Measurements from ENCODE around the gene CREB3L2. TPM values are rescaled to one million over a fixed set of nuclear protein-coding genes. Genes with fewer than 3 reads are reported as not detected.

Gene CREB3L2
- total and polyA plus RNA-seq, 5 experiments from 2014 or later, result 5.2 to 12.8 (median 9.0) TPM

DNA sequence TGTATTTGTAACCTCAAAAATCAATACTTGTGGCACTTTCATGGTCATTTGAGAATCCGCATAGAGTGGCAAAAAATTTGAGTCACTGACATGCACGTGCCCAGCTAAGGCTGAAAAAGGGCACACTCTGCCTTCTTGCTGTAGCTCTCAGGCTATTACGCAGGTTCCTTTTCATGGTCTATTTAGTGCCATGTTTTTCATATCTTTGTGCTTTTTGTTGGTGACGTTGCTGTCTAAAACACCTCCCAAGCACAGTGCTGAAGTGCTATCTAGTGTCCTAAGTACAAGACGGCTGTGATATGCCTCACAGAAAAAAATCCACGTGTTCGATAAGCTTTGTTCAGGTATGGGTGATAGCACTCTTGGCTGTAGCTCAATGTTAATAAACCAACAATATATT, 50.9 kb downstream of the CREB3L2 start:
- H3K4me1 Mint-ChIP-seq, result peaks cover 0 to 12% (median 7%) of the 10 kb centered on the region in 4 donors
- H3K9me3 Mint-ChIP-seq, result no peaks in the 10 kb centered on the region
- no peak overlapping the region for H3K4me3 Mint-ChIP-seq
- DNase-seq, result no peak
- peaks cover 0 to 2% (median 0%) of the 10 kb centered on the region in 3 donors for H3K36me3 Mint-ChIP-seq
- POLR2A ChIA-PET, result no interaction called here
- no peak overlapping the region for H3K27ac Mint-ChIP-seq
- ATAC-seq, result no peak
- no peaks in the 10 kb centered on the region for H3K27me3 Mint-ChIP-seq

DNA sequence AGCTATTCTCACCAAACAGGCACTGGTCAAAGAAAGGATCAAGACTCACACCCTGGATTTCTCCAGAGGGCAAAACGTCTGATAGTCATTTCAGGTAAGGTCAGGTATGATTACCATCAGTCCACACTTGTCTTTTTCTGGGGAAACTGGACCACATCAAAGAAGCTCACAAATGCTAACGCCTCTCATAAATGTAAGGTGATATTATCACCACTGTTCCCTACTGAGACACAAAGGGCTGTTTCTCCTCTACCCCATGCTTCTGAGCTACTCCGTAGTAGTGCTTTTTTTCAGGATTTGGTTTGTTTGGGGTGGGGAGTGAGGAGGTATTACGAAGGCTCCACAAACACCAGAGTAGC, 51.6 kb downstream of the CREB3L2 start:
- Mint-ChIP-seq H3K9me3 (no peaks in the 10 kb centered on the region), H3K4me1 (peaks cover 0 to 12% (median 7%) of the 10 kb centered on the region in 4 donors), H3K27me3 (no peaks in the 10 kb centered on the region), H3K4me3 (no peak overlapping the region), H3K36me3 (peaks cover 0 to 2% (median 0%) of the 10 kb centered on the region in 3 donors), H3K27ac (no peak overlapping the region)
- DNase-seq (no peak), ATAC-seq (no peak)
- POLR2A ChIA-PET, result no interaction called here

DNA sequence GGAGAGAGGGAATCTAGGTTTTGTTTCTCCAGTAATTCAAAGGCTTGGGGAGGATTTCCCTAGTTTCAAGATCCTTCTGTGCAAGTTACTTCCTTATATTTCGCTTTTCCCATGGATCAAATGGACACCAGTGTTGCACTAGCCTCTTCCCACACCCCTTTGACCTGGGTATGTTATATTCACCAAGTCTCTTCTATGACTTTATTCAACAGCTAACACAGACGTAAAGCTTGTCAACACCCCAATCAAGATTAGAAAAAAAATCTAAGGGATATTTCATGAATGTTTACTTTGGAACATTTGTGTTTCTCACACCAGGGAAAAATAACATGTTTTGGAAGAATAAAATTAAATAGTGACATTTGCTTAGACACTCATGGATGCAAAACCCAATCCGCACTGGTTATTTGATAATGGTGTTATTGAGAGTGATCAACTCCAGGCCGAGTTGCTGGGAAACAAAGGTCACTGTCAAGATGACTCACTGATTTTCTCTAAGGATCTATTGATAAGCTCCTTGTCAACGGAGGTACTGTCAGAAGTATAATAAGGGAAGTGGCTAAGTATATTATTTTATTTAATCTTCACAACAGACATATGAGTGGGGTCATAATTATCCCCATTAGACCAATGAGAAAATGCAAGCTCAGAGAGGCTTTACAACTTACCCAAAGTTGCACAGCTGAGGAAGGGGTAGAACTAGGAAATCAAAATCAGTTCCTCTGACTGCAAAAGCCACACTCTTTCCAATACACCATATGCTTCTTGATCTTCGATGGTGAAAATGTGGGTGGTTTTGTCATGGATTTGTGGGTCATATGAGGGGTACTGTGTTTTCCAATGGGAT, 52.2 kb downstream of the CREB3L2 start:
- DNase-seq (no peak), ATAC-seq (no peak)
- H3K4me1 Mint-ChIP-seq, result peaks cover 0 to 12% (median 7%) of the 10 kb centered on the region in 4 donors
- H3K27ac Mint-ChIP-seq, result no peak overlapping the region
- peaks cover 0 to 2% (median 0%) of the 10 kb centered on the region in 3 donors for H3K36me3 Mint-ChIP-seq
- no peaks in the 10 kb centered on the region for H3K27me3 Mint-ChIP-seq
- H3K9me3 Mint-ChIP-seq, result no peaks in the 10 kb centered on the region
- no peak overlapping the region for H3K4me3 Mint-ChIP-seq
- POLR2A ChIA-PET, result no interaction called here

DNA sequence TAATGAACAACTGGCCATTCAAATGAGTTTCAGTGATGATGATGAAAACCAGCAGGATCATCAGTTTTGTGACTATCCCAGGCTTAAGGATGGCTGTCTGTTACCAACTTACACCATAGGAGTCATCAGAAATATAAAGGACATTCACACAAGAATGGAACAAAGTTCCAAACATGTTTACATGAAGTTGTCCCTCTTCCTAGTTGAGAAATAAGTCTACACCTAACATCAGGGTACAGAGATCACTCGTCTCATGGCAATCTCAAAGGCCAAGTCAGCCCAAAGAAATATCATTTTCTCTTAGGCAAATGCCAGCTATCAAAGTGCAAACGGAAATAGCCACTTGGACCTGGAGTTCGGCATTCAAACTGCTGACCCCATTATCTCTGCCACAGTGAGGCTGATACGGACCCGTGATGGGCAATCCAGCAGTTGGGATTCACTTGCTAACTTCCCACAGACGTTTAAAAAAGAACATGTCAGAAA, 53.0 kb downstream of the CREB3L2 start:
- Mint-ChIP-seq H3K4me1 (peaks cover 0 to 12% (median 7%) of the 10 kb centered on the region in 4 donors), H3K27ac (no peak overlapping the region), H3K36me3 (peaks cover 0 to 2% (median 0%) of the 10 kb centered on the region in 3 donors), H3K4me3 (no peak overlapping the region), H3K27me3 (no peaks in the 10 kb centered on the region), H3K9me3 (no peaks in the 10 kb centered on the region)
- DNase-seq (no peak), ATAC-seq (no peak)
- POLR2A ChIA-PET, result no interaction called here

DNA sequence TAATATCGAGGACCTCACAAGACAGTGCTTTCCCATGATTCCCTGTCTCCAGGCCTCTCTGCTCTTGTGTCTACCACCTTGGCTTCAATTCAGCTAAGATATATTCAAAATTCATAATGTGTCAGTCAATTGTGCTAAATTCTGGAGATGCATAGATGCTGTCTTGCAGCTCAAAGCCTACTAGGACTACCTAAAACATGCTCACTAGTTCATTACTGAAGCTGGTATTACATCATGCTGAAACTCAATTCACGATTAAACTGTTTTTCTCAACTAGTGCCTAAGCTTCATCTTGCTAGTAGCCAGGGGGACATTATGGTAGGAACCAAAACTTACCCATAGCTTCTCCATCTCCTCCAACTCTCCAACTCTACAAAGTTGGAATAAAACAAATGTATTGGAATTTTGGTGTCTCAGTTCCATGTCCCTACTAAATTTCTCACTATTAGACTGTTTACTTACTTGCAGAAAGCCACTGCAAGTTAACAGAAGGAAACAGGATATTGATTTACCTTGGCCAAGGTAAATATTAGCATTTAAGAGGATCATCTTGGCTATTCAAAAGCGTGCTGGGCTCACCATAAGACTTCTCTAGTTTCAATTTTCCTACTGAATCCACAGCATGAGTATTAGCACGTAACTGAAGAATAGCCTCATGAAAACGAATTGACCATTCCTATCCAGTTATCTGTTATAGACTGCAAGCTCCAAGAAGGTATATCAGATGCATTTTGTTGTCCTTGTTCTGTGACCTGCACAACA, 53.6 kb downstream of the CREB3L2 start:
- ATAC-seq, result no peak
- DNase-seq, result no peak
- Mint-ChIP-seq H3K27me3 (no peaks in the 10 kb centered on the region), H3K27ac (no peak overlapping the region), H3K9me3 (no peaks in the 10 kb centered on the region), H3K4me3 (no peak overlapping the region), H3K36me3 (peaks cover 0 to 2% (median 0%) of the 10 kb centered on the region in 3 donors), H3K4me1 (peaks cover 0 to 9% (median 6%) of the 10 kb centered on the region in 4 donors)
- POLR2A ChIA-PET, result no interaction called here

DNA sequence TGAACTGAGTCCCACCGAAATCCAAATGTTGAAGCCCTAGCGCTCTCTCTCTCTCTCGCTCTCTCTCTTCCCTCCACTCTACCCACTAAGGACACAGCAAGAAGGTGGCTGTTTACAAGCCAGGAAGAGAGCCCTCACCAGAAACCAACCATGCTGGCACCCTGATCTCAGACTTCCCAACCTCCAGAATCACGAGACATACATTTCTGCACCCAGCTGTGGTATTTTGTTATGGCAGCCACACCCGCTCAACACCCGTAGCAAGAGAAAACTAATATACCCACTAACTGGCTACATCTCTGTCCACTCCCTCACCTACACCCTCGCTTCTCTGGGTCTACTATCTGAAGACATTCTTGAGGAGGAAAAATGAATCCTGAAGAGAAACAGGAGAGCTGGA, 54.8 kb downstream of the CREB3L2 start:
- Mint-ChIP-seq H3K27me3 (no peaks in the 10 kb centered on the region), H3K9me3 (no peaks in the 10 kb centered on the region), H3K36me3 (peaks cover 0 to 2% (median 0%) of the 10 kb centered on the region in 3 donors), H3K4me3 (no peak overlapping the region), H3K27ac (no peak overlapping the region), H3K4me1 (peaks cover 0 to 6% (median 6%) of the 10 kb centered on the region in 4 donors)
- POLR2A ChIA-PET, result no interaction called here
- DNase-seq, result no peak
- ATAC-seq, result no peak

DNA sequence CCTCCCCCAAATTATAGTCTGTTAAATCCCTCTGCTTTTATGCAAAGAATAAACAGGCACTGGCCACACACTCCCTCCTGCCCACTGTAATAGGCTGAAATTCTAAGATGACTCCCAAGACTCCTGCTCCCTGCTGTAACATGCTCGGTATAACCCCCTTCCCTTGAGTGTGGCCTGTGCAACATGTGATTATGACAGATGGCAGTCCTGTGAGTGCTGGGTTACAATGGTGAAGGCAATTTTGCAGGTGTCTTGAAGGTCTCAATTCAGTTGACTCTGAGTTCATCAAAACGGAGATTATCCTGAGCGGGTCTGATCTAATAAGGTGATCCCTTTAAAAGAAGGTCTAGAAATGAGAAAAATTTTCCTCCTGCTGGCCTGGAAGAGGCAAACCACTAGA, 55.9 kb downstream of the CREB3L2 start:
- POLR2A ChIA-PET, result interaction anchor here (0.7 kb wide), 1 partner anchor 13 kb away, joined by 3 read pairs; no protein-coding TSS in a partner anchor
- Mint-ChIP-seq H3K27ac (peak overlapping the region in 1 of 10 donors; percentile 46), H3K9me3 (no peaks in the 10 kb centered on the region), H3K36me3 (peaks cover 0 to 2% (median 0%) of the 10 kb centered on the region in 3 donors), H3K27me3 (no peaks in the 10 kb centered on the region), H3K4me3 (no peak overlapping the region), H3K4me1 (peaks cover 0 to 6% (median 6%) of the 10 kb centered on the region in 4 donors)
- ATAC-seq (no peak), DNase-seq (no peak)

DNA sequence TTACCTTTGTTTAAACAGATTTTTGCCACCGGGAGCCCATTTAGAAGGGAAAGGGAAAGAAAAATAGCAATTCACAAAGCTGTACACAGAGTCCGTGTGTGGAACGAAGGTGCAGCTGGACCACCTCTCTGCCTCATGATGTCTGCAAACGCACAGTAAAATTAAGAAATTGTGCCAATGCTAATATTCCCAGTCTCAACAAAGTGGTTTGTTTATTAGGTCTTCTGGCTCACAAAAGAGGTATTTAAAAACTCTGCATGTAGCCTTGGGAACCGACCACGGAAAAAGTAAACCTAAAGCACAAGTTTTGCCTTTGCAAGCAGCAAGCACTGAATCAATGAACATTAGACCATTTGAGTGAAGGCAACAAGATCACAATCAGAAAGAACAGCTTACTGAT, 57.7 kb downstream of the CREB3L2 start:
- Mint-ChIP-seq H3K27me3 (no peaks in the 10 kb centered on the region), H3K4me3 (no peak overlapping the region), H3K9me3 (no peaks in the 10 kb centered on the region), H3K27ac (peak overlapping the region in 1 of 10 donors; percentile 64), H3K4me1 (peaks cover 0 to 5% (median 1%) of the 10 kb centered on the region in 4 donors), H3K36me3 (peaks cover 0 to 2% (median 0%) of the 10 kb centered on the region in 3 donors)
- POLR2A ChIA-PET, result no interaction called here
- ATAC-seq (no peak), DNase-seq (no peak)

DNA sequence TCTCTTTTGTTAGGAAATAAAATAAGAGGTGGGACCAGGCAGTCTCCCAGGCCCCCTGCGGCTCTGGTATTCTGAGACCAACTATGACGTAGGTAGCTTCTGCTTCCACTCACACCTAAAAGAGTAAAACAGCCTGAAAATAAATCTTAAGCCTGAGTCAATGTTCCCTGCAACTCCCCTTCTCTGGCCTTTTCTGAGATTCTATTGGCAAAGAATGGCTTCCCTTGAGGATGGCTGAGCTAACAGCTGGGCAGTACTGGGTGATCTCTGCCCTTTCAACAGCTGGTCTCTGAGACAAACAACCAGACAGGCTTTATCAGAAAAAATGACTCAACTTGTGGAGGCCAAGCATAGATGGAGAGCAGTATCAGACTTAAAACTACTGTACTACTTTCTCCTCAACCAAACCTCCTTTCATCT, 58.7 kb downstream of the CREB3L2 start:
- H3K4me3 Mint-ChIP-seq, result no peak overlapping the region
- no peak for ATAC-seq
- H3K9me3 Mint-ChIP-seq, result no peaks in the 10 kb centered on the region
- H3K4me1 Mint-ChIP-seq, result peaks cover 0 to 5% (median 1%) of the 10 kb centered on the region in 4 donors
- no peak overlapping the region for H3K27ac Mint-ChIP-seq
- H3K36me3 Mint-ChIP-seq, result peaks cover 0 to 2% (median 0%) of the 10 kb centered on the region in 3 donors
- DNase-seq, result no peak
- H3K27me3 Mint-ChIP-seq, result no peaks in the 10 kb centered on the region
- POLR2A ChIA-PET, result no interaction called here

DNA sequence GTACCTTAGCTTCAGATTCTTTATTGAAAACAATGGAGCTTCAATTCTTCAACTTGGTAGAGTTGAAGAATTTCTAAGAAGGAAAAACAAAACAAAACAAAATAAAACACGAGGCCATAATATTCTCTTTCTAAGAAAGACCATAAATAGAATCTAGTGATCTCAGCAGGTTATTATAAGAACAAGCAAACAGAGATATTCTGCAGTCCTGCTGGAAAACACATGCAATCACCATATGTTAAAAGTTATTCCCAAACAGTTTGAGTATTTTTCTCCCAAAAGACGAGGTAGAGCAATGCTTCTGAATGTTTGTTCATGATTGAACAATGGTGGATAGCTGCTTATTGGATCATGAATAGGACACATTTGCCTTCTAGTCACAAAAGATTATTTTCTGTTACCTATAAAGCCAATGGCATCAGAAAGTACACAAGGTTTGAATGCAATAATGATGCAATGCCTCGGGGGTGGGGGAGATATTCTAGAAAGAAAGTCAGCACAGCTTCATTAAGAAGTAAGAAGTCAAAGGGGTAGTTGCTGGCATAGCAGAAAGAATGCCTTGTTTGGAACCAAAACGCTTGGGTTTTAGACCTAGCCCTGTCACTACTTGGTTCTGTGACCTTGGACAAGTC, 59.3 kb downstream of the CREB3L2 start:
- no peaks in the 10 kb centered on the region for H3K9me3 Mint-ChIP-seq
- no peaks in the 10 kb centered on the region for H3K27me3 Mint-ChIP-seq
- peaks cover 0 to 5% (median 1%) of the 10 kb centered on the region in 4 donors for H3K4me1 Mint-ChIP-seq
- POLR2A ChIA-PET, result no interaction called here
- no peak for ATAC-seq
- H3K27ac Mint-ChIP-seq, result peak overlapping the region in 2 of 10 donors; percentile 19 to 46
- no peak for DNase-seq
- peaks cover 0 to 2% (median 0%) of the 10 kb centered on the region in 3 donors for H3K36me3 Mint-ChIP-seq
- no peak overlapping the region for H3K4me3 Mint-ChIP-seq

DNA sequence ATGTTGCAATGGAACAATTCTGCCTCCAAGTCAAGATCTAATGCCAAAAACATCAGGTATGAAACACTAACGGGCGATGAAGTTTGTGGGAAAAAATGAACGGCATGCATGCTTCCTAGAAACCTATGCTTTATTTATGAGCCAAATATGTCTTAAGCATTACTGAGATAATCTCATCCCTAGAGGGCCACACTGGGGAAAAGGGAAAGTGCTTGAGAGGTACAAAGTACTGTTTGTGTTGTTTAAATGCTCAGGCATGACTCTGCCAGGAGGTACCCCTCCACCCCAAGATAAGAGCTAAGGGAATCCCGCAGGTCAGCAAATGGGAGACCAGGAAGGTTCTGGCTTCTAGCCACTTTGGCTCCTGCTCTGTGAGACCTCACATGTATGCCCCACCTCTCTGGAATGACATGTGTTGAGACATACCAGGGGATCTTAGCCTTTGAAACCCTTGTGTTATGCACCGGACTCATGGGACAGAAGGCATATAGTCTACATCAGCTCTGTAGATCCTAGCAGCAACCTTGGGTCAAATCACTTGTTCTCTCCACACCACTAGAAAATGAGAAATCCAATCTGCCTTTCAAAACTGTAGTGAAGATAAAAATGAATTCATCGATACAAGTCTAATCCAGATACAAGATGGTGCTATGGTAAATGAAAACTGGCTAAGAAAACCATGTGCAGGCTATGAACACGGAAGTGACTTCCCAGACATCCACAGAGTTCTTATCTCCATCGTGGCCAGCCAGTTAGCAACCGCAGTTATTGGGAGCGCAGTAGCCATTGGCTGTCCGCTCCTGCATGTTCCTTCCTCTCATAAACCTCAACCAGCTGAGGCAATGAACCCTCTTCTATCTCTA, 61.0 kb downstream of the CREB3L2 start:
- DNase-seq (no peak), ATAC-seq (no peak)
- Mint-ChIP-seq H3K36me3 (peaks cover 0 to 2% (median 0%) of the 10 kb centered on the region in 3 donors), H3K27me3 (no peaks in the 10 kb centered on the region), H3K4me1 (peaks cover 5 to 8% (median 7%) of the 10 kb centered on the region in 4 donors), H3K27ac (peak overlapping the region in 2 of 10 donors; percentile 1 to 4), H3K9me3 (no peaks in the 10 kb centered on the region), H3K4me3 (no peak overlapping the region)
- POLR2A ChIA-PET, result no interaction called here

DNA sequence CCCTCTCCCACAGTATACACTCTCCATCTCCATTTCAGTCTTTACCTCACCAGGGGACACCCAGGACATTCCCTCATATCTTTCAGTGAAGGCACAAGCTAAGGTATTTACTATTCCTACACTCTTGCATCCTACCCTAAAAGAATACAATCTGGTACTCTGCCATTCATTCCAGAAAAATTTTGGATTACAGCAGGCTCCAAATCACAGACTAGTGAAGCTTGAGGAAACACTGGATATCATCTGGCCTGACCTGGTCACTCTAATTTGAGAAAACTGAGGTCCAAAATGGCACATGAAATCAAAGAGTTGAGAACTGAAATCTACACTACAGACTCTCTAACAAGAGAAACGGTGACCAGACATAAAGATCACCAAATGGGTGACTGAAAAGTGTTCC, 61.7 kb downstream of the CREB3L2 start:
- H3K9me3 Mint-ChIP-seq, result no peaks in the 10 kb centered on the region
- H3K27me3 Mint-ChIP-seq, result no peaks in the 10 kb centered on the region
- peaks cover 10 to 14% (median 13%) of the 10 kb centered on the region in 4 donors for H3K4me1 Mint-ChIP-seq
- DNase-seq (no peak), ATAC-seq (no peak)
- POLR2A ChIA-PET, result no interaction called here
- H3K27ac Mint-ChIP-seq, result peak overlapping the region in 1 of 10 donors; percentile 29
- H3K36me3 Mint-ChIP-seq, result peaks cover 0 to 2% (median 0%) of the 10 kb centered on the region in 3 donors
- no peak overlapping the region for H3K4me3 Mint-ChIP-seq

Data from naive thymus-derived CD8-positive, alpha-beta T cell (primary cell).